GM21529 (cell line): ENCODE results near the gene LRPAP1.
A peak's percentile ranks its signal among the peaks of the same experiment; 100 is the strongest.

Experiments
- ATAC-seq: cut with Tn5 transposase; IDR thresholded peaks from one replicate; pipeline ENCODE4 v1.9.1; 2021; ENCODE audit not compliant: unreplicated experiment

LRPAP1 gene

DNA sequence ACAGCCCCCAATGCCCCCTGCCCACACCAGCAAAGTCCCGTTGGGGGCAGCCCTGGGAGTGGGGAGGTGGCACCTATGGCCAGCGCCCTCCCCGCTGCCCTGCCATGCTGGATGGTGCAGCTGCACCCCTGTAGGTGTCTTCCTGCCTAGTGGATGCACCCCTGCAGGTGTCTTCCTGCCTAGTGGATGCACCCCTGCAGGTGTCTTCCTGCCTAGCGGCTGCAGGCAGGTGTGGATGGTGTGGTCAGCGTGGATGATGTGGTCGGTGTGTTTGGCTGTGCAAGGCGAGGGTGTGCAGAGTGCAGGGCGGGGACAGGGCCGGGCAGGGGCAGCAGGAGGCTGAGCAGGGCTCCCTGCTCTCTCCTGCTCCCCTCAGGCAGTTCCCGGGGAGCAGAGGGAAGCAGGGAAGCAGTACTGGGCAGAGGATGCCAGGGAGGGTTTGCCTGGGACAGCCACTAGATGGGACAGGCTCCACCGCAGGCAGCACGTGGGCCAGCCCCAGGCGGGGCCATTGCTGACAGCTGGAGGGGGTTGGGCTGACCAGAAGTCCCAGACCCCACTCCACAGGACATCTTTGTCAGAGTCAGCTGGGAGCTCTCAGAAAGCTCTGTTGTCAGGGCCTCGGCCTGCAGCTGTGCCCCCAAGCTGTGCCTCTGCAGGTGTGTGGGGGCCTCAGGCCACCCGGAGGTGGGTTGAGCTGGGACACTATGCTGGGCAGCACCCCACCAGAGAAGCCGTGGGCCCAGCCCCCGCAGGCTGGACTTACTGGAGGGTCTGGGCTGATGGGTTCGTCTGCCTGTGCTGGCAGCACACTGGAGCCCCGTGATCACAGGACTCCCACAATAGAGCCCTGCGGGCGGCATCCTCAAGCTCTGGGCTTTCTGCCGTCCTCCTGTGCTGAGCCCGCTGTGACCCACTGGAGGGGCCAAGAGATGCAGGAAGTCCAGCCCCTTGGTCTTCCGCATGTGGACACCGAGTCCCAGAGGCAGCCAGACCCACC, 45.4 kb downstream of the LRPAP1 start:
- ATAC-seq, result no peak

DNA sequence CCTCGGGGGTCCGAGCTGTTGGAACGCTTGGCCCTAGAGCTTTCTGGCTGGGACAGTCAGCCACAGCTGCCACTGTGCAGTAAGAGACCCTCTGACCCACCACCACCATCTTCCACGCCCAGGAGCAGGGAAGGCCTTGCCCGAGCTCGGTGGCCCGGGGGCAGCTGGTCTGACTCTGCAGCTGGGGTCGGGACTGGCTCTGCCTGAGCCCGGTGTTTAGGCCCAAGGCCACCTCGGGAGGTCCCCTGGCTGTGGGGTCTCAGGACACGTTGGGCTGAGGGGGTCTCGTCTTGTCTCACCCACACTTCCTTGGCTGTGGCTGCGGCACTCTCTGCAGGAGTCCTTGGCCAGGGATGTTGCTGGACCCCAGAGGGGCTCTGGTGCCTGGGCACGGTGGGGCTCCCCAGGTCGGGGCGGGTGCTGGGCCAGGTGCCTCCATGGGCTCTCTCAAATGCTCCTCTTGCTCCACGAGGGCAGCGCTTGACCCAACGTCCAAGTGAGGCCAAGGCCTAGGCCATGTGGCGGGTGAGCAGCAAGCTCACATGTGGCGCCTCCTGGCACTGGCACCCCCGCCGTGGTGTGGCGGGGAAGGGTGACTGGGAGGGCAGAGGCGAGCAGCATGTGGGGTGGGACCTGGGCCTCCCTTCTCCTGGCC, 46.2 kb downstream of the LRPAP1 start:
- no peak for ATAC-seq

DNA sequence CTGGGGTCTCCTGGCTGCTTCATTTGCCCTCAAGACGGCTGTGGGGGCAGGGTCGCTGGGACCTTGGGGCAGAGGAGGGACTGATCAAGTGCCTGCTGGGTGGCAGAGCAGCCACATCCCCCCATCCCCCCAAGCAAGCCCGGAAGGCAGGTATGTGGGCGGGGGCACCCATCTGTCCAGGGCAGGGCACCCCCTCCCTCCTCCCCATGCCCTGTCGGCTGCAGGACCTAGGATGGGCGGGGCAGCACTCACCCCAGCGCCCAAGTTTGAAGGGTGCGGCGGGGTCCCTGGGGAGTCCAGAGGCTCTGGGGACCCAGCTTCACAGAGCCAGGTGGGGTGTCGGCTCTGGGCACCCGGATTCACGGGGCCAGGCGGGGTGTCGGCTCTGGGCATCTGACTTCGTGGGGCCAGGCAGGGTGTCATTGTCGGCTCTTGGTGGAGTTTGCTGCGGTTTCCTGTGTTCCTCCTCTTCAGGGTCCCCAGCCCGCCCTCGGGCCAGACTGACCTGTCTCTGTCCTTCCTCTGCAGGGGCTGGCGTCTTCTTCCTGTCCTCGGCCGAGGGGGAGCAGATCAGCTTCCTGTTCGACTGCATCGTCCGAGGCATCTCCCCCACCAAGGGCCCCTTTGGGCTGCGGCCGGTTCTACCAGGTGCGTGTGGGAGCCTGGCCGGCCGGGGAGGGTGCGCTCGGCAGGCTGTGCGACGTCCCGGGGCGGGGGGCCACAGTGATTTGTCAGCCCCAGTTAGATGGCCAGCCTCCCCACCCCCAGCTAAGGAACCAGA, 47.0 kb downstream of the LRPAP1 start:
- peak; percentile 43 for ATAC-seq

DNA sequence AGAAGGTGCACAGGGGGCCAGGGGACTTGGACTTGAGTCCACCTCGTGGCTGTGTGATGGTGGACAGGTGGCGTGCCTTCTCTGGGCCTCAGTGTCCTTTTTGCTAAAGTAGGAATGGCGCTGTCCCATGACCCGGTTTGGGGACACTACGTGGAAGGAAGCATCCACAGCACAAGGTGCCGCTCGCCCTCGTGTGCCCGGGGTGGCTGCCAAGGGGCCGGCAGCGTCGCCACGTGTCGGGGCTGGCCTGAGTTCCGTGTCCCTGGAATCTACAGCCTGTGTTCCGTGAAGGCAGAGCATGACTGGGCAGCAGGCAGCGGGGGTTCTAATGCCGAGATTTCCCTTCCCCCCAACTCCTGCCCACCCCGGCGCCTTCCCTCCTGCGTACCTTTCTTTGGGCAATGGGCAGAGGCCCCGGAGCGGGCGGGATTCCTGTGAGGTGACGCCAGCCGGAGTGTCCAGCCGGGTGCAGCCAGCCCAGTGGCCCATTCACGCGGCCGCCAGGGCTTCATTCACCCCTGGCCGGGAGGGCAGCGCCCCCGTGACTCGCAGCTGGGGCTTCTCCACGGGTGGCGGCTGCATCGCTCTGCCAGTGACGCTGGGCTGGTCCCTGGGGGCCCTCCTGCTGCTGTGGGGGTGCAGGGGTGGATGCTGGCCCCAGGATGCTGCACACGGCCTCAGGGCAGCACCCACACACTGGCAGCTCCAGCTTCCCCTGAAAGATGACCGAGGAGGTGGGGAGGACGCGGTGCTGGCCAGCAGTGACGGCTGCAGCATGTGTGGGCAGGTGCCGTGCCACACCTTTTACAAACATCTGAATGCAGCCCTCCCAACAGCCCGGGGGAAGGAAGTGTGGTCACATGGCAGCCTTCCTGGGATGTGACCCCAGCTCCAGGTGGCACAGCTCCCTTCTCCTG, 47.9 kb downstream of the LRPAP1 start:
- ATAC-seq, result no peak

DNA sequence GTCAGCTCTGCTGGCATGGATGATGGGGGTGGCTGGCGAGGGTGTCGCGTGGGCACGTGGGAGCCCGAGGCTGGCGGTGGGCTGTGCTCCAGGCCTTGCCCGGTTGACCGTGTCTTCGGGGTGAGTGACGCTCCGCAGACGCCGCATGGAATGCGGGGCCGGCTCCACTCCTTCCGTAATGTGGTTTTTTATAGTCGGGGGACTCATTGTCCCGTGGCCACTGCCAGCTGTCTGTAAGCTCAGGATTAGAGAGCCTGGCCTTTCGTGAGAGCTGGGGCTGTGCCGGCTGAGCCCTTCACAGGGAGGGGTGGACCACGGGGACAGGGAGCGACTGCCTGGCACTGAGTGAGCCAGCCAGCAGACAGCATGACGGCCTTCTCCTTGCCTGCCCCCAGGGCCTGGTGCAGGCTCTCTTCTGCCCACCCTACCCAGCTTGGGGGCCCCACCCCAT, 48.7 kb downstream of the LRPAP1 start:
- no peak for ATAC-seq

DNA sequence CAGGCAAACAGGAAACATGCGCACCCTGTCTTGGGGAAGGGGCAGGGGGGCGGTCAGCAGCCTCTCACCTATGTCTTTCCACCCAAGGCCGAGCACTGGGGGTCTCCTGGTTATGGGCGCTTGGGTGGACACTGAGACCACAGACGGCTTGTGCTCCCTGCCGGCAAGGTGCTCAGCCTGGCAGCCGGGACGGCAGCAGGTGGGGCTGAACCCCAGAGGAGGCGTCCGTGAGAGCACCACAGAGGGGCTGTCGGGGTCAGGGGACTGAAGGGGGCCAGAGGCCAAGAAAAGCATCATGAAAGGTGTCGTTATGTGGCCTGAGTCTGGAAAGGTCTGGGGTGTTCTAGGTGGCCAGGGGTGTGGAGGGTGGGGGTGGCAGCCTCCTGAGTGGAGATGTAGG, 49.5 kb downstream of the LRPAP1 start:
- no peak for ATAC-seq

DNA sequence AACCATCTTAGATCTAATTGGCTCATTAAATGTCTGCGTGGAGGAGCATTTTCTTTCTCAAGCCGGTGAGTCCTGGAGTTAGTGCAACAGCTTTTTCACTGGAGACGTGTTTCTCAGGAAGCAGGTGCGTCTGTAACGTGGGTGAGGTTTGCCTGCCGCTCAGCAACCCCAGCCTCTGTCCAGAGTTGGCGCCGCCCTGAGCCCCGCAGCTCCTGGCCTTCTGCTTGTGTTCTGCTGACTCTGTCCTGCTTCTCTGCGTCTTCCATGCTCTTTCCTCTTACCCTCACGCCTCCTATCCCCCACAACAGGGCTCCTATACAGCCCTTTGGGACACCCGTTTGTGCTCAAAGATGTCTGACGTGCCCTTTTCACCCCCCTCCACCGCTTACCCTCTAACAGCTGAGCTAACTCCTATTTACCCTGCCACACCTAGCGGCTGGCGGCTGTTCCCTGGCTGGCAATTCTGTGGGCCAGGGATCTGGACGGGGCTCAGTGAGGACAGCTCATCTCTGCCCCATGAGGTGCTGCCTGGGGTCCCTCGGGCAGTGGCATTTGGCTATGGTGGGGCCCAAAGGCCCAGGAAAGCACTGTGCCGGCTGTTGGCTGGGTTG, 50.3 kb downstream of the LRPAP1 start:
- ATAC-seq, result no peak

DNA sequence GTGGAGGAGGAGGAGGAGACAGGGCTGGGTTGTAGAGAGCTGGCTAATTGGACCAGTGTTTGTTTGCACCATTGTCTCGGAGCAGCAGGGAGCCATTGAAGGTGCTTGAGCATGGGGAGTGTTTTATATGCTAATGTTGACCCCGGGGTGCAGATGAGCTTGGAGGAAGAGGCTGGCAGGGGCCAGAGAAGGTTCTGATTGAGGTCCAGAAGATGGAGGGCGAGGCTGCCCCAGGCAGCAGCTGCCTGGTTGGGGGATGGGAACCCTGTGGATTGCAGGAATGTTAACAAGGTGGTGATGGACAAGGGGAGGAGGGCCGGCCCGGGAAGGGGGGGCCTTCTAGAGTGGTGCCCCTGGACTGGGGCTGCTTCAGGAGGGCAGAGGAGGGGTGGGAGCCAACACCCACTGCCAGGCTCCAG, 51.1 kb downstream of the LRPAP1 start:
- ATAC-seq, result no peak

DNA sequence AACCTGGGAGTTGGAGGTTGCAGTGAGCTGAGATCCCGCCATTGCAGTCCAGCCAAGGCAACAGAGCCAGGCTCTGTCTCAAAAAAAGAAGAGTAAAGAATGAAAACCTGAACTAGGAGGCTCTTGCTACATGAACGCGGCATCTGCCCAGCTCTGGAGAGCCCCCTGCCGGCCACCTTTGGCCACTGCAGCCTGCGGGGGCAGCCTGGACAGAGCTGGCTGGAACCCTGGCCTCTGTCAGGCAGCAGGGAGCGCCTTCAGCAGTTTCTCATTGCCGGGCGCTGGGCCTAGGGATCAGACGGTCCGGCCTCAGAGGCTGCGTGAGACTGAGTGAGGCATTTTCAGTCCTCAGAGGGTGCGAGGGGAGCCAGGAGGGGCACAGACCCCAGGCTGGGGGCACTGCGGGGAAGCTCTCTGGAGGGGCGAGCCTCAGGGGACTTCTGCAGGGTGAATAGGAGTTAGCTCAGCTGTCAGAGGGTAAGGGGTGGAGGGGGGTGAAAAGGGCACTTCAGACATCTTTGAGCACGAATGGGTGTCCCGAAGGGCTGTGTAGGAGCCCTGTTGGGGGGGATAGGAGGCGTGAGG, 51.6 kb downstream of the LRPAP1 start:
- ATAC-seq, result no peak

DNA sequence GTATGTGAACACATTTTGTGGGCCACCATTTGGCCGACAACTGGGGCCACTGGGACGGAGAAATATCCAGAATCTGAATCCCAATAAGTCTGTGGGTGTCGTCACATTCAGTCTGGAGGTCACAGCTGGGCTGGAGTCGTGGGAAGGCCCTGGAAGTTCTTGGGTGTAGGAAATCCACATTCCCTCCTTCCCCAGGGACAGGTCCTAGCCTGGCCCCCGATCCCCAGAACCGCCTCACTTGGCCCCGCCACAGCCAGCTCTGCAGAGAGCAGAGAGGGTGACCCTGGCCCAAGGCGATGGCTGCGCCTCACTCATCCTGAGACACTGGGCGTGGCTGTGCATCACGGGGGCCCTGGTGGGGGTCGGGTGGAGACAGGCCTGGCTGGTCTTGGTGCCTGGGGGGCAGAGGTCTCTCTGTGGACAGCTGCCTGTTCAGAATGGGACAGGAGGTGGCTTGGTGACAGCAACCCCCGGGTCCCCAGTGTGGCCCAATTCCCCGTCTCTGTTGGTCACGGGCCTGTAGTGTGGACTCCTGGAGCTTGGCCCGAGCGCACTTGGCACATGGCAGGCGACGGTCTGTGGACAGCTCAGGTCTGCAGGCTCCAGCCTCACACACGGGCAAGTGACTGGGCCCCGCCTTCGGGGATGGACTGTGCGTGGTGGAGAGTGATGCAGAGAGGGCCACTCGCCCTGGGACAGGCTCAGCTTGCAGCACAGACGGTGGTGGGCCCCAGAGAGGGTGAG, 52.7 kb downstream of the LRPAP1 start:
- ATAC-seq, result no peak

DNA sequence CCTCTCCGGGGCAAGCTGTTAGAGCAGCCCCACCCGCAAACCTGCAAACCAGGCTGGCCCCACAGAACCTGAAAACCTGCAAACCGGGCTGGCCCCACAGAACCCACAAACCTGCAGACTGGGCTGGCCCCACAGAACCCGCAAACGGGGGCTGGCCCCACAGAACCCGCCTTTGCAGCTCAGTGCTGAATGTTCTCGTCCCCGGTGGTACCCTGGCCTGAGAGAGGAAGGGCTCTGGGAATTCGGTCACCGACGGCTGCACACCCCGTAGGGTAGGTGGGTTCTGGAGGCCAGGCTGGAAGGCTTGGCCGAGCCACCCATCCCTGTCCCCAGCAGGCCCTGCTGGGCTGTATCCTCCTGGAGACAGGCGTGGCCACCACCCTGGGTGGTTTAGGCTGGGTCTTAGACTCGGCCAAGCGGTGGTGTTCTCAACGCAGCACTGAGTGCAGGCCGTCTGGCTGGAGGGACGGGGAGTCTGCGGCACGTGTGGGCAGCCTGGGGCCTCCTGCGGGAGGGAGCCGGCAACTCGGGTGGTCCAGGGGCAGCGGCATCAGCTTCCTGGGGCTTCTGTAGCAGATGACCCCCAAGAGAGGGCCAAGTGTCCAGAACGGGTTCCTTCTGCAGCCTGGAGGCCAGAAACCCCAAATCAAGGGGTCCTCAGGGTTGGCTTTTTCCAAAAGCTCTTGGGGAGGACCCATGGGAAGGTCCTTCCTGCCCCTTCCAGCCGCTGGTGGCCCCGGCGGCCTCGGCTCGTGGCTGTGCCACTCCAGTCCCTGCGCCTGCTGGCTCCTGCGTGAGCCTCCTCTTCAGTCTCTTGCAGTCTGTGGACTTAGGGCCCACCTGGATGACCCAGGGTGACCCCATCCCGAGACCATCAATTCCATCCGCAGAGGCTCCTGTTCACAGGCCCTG, 53.5 kb downstream of the LRPAP1 start:
- no peak for ATAC-seq

DNA sequence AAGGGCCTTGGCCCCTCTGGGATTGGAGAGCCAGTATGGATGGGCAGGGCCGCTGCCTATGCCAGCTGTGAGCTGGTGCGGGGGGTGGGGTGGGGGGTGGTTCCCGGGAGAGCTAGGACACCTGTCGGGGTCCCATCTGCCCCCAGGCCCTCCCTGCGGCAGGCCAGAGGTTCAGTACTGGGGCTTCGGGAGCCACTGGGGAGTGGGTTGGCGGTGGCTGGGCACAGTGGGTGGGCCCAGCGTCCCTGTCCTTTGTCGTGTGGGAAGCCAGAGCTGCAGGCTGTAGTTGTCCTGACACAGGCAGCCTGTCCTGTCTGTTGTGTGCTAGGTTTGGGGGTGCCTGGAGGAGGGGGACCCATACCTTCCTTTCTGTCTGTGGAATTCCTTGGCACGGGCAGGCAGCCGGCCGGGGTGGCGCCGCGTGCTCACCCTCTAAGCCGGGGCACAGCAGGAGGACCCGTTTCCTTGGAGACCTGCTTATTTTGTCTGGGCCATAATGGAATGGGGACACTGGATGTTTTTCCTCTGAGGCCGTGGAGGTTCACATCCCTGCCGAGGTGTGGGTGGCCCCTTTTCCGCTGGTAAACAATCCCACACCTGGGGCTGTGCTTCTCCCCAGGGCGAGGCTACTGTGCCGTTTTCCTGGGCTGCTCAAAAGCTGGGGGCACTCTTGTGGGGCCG, 54.3 kb downstream of the LRPAP1 start:
- ATAC-seq, result no peak

DNA sequence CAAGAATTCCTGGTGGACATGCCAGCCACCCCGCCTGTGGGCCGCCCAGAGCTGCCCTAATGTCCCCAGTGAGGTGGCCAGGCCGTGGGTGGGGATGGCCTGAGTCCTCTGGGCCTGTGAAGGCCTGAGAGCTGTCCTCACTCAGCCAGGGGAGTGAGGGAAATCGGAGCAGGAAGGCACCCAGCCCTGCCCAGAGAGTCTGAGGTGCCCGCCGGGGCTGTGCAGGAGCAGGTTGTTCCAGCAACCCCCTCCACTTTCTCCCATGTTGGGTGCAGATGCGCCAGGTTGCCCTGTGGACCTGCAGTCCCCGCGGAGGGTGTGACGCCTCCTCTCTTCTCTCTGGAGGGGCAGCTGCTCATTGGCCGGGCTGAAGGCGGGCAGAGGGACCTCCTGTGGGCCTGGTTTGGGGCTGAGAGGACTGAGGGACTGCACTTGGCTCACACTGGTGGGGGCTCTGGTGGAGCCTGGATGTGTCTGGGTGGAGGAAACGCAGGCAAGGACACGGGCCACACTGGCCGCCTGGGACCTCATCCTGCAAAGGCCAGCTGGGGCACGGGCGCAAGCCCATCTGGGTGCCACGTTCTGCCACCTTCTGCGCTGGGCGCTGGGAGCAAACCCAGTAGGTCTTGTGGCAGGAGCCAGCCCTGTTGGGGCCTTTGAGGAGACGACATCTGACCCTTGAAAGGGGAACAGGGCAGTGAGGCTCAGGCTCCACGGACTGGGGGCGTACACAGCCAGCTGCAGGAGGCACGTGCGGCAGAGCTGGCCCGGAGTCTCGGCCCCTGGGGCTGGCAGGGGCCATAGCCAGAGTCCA, 55.1 kb downstream of the LRPAP1 start:
- ATAC-seq, result no peak

DNA sequence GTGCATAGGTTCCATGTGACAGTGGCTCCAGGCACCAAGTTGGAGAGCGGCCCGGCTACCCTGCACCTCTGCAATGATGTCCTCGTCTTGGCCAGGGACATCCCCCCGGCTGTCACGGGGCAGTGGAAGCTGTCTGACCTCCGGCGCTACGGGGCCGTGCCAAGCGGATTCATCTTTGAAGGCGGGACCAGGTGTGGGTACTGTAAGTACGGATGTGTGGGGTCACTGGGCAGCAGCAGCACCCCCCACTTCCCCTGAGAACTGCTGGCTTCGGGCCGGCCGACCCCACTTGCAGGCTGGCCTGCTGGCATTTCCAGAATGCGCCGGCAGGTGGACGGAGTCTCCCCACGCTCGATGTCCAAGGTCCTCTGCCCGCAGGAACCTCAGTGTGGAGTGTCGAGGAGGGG, 55.9 kb downstream of the LRPAP1 start:
- no peak for ATAC-seq

DNA sequence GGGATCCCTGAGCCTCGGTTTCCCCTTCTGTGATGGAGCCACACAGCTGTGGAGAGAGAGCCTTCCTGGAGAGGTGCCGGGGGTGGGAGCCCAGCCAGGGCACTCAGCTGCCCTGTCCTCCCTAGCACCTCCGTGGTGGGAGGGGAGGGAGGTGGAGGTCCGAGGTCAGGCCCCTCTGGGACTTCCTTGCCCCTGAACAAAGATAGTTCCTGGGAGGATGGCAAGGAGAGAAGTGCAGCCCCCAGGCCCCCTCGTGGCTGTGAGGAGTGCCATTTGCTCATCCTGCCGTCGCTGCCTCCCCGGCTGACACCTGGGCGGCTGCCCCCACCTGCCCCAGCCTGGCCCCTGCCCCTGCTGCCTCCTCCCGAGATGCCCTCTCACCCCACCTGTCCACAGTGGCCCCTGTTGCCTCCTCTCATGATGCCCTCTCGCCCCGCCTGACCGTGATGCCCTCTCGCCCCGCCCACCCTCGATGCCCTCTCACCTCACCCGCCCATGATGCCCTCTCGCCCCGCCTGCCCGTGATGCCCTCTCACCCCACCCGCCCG, 56.4 kb downstream of the LRPAP1 start:
- no peak for ATAC-seq

DNA sequence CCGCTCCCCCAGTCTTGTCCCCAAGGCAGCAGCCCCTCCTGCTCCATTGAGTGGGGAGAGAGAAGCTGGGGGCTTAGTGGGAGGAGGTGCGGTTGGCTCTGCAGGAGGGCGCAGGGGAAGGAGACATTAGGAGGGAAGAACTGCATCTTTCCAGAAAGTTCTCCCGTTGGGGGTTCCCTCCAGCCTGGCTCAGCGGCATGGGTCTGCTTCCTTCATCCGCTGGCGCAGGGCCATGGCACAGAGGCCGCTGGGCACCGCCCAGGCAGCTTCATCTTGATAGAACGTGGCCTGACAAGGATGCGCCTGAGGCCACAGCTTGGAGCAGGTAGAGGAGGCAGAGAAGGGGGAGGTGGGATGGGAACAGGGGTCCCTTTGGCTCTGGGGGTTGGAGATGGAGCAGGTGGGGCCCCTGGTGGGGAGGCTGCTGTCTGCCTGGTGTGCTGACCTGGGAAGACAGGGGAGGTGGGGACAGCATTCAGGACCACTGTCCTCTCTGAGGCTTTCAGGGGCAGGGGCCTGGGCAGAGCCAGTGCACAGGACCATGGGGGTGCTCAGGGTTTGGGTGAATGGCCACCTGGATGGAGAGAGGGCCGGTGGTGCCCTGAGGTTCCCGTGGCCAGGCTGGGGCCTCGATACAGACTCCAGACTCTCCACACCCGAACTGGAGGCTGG, 57.0 kb downstream of the LRPAP1 start:
- ATAC-seq, result no peak
